Measurements from ENCODE around the gene PAQR3.
"Not testable (repeated sequence)": the region's sequence is repeated elsewhere in the genome, so short reads cannot be mapped to it uniquely, and the experiment has no call there.

PAQR3 gene

GRCh38 chr4:78926826-78927225, 12.4 kb downstream of the PAQR3 start:
- no peak for DNase-seq

GRCh38 chr4:78923464-78924312, 15.6 kb downstream of the PAQR3 start:
- no peak for DNase-seq

DNA sequence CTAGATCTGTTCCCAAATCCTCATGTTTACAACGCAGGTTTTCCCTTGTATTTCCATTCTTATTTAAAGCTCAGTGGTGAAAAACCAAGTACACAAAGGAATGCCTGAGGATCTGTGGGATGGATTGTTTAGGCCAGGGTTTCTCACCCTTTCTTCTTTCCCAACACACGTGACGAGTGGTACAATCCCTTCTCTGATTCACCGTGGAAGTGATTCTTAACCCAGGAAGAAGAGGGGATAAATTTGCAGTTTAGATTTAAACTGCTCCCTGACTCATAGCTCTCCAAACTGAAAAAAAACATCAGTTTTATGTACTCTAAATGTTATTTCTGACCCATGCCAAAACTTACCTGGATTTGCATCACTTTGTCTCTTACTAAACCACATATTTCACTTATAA, 17.0 kb downstream of the PAQR3 start:
- no peak for DNase-seq

- DNase-seq: no peak
Measured at GRCh38 chr4:78910612-78911011, 28.6 kb downstream of the PAQR3 start.

DNA sequence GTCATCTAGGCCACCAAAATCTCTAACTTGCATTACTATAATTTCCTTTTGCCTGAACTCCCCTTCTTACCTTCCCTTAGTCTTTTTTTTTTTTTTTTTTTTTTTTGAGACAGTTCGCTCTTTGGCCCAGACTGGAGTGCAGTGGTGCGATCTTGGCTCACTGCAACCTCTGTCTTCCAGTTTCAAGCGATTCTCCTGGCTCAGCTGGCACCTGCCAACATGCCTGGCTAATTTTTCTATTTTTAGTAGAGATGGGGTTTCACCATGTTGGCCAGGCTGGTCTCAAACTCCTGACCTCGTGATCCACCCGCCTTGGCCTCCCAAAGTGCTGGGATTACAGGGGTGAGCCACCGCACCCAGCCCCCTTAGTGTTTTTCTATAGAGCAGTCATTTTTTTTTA, 30.3 kb downstream of the PAQR3 start:
- DNase-seq: not testable (repeated sequence)

GRCh38 chr4:78907638-78908037, 31.6 kb downstream of the PAQR3 start:
- DNase-seq: no peak

GRCh38 chr4:78904143-78904542, 35.1 kb downstream of the PAQR3 start:
- DNase-seq: no peak

DNA sequence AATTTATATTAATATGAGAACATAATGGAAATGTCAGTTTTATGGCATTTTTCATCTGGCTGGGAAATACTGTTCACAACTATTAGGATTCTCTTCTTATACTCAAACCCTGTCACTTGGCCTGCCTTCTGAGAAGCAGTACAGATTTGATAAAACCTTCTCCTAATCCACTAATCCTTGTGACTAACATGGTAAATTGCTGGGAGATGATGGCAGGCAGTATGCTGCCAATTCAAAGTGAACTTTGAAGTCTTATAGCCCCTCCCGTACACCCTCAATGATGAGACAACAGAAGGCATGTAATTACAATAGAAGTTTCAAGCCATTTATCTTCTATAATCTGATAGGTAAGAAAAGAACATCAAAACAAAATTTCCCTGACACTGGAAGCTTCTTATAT, 36.9 kb downstream of the PAQR3 start:
- no peak for DNase-seq

DNA sequence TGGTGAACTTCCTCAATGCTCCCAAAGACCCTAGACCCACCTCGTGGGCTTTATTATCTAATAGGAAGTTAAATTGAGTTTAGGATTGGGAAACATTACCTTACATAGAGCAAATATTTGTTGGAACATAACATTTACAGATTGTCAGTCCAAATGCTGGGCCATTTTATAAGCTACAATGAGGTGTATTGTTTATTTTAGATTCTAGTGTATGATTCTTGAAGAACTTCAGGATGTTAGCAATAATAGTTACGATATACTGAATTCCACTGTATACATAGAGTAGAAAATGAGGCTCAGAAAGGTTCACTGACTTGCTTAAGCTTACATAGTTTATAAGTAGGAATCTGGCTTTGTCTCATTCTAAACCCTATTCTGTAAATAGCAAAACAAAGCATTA, 37.4 kb downstream of the PAQR3 start:
- no peak for DNase-seq

DNA sequence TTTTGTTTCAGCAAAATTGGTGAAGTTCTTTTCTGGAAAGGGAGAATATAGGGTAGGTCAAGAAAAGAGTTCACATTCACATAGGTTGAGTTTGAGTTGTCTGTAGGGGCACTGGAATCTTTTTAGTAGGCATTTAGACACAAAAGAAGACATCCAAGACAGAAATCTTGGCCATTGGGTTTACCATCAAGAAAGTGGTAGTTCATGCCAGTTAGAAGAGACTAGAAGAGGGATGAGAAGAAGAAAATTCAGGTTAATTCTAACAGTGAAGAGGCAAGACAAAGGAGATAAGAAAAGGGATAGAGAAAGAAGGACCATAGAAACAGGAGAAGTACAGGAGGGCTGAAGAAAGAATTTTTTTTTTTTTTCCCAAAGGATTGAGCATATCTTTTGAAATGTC, 39.9 kb downstream of the PAQR3 start:
- no peak for DNase-seq

DNA sequence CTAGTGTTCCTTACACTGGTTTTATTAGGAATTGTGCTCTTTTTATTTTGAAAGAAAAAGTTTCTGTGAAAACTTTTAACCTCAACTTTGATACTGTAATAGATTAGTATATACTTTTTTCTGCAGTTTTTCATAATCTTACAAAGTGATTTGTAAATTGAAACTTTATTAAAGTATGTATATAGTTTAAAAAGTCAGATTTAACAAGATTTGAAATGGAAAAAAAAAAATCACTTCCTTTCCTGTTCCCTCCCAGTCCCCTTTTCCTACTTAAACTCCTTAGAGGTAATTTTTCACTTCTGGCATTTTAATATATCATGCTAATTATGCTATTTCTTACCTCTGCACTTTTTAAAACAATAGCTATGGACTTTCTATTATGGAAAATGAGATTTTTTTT, 49.3 kb downstream of the PAQR3 start:
- no peak for DNase-seq

GRCh38 chr4:78885598-78885997, 53.6 kb downstream of the PAQR3 start:
- DNase-seq: no peak

DNA sequence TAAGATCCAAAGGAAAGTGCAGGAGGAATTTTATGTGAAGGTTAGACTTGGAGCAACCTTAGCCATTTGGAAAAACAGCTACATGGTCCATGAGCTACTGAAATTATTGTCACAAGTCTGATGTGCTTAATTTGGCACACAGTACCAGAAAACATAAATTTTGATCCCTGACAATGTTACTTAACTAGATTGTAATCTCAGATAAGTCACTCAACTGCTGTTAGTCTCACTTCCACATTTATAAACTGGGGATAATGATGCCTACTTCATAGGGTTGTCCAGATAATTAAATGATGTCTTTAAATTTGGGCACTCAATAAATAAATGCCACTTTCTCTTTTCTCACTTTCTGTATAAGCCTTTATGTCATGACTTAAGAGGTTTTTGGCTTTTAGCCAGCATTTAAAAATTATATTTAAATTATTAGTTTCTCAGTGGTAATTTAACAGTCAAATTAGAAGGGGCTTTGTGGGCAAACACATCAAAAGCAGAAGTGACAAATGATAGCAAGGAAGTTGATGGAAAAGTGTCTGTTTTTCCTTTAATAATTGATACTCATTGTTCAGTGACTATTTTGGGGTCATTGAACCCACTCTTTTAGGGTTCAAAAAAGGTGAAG, 58.3 kb downstream of the PAQR3 start:
- no peak for DNase-seq

DNA sequence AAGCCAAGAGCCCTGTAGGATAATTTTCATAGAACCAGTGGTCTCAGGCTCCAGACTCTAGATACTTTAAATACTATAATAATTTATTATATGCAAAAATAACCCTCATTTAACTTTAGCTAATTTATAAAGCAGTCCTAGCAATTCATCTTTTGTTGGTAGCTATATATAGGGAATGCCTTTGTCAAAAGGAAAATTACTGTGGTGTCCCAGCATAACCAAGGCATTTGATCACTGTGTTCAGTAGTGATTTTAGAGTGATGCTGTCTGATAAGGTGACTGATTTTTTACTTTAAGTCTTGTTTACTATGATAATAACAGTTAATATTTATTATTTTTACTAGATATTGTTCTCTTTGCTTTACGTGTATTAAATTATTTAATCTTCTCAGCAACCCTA, 61.2 kb downstream of the PAQR3 start:
- no peak for DNase-seq

DNA sequence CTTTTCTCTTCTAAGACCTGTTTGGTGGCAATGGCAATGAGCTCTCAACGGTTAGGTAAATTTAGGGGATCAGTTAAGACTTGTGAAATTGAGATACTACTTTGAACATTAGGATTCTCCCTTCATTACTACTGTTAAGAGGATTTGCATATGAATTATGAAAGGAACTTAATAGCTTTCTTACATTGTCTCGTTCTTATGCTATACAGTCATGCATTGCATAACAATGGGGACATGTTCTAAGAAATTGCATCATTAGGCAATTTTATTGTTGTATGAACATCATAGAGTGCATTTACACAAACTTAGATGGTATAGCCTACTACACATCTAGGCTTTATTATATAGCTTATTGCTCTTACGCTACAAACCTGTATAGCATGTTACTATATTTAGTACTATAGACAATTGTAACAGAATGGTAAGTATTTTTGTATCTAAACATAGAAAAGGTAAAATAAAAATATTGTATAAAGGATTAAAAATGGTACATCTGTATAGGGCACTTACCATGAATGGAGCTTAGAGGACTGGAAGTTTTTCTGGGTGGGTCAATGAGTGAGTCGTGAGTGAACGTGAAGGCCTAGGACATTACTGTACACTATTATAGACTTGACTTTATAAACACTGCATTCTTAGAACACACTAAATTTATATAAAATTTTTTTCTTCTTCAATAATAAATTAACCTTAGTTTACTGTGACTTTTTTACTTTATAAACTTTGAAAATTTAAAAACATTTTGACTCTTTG, 62.5 kb downstream of the PAQR3 start:
- no peak for DNase-seq

GRCh38 chr4:78870056-78870455, 69.2 kb downstream of the PAQR3 start:
- DNase-seq: no peak

DNA sequence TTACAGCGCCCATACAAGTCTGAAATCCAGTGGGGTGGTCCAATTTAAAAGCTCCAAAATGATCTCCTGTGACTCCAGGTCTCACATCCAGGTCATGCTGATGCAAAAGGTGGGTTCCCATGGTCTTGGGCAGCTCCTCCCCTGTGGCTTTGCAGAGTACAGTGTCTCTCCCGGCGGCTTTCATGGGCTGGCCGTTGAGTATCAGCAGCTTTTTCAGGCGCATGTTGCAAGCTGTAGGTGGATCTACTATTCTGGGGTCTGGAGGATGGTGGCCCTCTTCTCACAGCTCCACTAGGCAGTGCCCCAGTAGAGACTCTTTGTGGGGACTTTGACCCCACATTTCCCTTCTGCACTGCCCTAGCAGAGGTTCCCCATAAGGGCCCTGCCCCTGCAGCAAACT, 70.5 kb downstream of the PAQR3 start:
- not testable (repeated sequence) for DNase-seq

GRCh38 chr4:78865451-78865850, 73.8 kb downstream of the PAQR3 start:
- DNase-seq: no peak

DNA sequence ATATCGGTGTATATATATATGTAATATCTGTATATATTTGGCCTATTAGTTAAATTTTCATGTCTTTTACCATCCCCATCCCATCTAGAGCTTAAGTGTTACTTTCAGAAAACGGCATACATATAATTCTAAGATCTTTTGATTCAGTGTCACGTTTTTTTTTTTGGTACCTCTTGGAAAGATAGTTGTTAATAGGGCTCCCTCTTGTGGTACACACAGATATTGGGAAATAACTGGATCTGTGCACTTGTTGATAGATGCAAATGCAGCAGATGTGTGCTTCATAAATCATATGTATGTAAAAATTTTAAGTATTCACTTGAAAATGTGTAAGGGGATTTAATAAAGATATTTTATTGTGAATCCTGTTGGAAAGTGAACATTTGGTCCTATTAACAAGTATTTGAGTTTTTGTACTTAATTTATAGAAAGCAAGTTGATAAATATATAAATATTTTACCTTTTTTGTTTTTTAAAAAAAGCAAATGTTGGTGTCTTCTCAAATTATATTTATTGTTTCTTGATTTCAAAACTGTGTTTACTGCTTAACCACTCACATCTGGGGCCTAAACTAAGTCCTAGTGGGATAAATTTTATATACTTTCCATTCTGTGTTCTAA, 74.7 kb downstream of the PAQR3 start:
- peak; percentile 93 for DNase-seq

DNA sequence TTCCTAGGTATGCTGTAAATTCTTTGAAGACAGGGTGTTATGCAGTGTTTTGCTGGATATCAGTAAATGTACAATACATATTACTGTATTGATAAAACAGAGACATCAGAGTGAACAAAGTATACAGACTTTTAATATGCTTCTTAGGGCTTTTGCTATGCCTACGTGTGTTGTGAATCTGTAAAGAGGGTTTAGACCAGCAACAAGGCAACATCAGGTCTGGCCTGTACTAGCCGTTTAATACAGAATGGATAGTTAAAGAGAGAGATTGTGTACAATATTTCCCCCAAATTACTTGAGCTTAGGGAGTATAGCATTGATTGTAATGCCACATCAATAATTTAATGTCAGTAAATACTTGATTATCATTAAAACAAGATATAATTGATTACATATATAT, 75.2 kb downstream of the PAQR3 start:
- peak; percentile 6 for DNase-seq

DNA sequence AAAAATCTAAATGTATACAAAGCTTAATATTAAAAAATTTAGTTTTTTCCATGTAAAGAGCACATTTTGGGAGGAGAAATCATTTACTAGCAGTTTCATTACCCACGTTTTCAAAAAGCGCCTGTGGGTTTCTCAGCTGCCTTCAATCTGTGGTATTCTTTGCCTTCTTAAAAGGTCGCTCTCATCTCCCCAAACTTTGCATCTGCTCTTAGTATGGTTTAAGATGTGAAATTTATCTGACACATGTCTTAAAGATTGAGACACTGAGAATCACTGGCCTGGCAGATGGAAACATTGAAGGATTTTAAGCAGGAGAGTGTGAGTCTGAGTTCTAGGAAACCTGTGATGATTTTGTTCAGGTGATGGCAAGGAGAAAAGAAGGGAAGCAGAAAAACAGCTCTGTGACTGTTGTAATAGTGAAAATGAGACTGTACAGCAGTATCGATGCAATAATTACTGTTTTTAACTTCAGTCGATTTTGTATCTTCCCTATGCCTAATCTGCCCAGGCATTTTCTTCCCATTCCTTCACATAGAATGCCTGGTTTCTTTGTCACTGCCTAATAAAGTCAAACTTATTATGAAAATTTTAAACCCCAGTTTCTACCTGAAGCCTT, 75.9 kb downstream of the PAQR3 start:
- DNase-seq: no peak

- no peak for DNase-seq
Measured at GRCh38 chr4:78862314-78862737, 76.9 kb downstream of the PAQR3 start.

Data from eye (tissue), 1 donor.